Neural cell (in vitro differentiated cells): ENCODE results near the gene CBL. TPM values are rescaled to one million over a fixed set of nuclear protein-coding genes. Genes with fewer than 3 reads are reported as not detected.

Source experiments
- H2AFZ ChIP-seq: fragments of 200-600, 300-800 bp; sonication (generic), shearing (Covaris generic); 2 replicates; pipeline ENCODE4 v1.6.0; 2014; ENCODE audit warnings: low read depth, mild to moderate bottlenecking, antibody characterized with exemption, low read length, moderate library complexity
- H3F3A ChIP-seq: fragments of 200-600 bp; shearing (Covaris generic); 2 replicates; pipeline ENCODE4 v1.6.1; 2016; ENCODE audit warnings: mild to moderate bottlenecking, moderate library complexity, mixed read lengths, antibody characterized with exemption, low read length; ENCODE audit not compliant: insufficient read depth, poor library complexity, severe bottlenecking
- H3K27ac ChIP-seq: fragments of 200-600, 300-800 bp; sonication (generic), shearing (Covaris generic); 2 replicates; pipeline ENCODE4 v1.5.1; 2014; ENCODE audit warnings: mild to moderate bottlenecking, low read length, moderate library complexity
- H3K27me3 ChIP-seq: fragments of 300-800, 200-600 bp; sonication (generic), shearing (Covaris generic); 2 replicates; pipeline ENCODE4 v1.6.0; 2014; ENCODE audit warnings: mild to moderate bottlenecking, low read depth, low read length, moderate library complexity; ENCODE audit not compliant: insufficient read depth
- H3K36me3 ChIP-seq: fragments of 300-800, 200-600 bp; sonication (generic), shearing (Covaris generic); 2 replicates; pipeline ENCODE4 v1.5.1; 2014; ENCODE audit warnings: mild to moderate bottlenecking, antibody characterized with exemption, low read length, moderate library complexity; ENCODE audit not compliant: insufficient read depth
- H3K4me2 ChIP-seq: fragments of 300-800, 200-600 bp; sonication (generic), shearing (Covaris generic); 2 replicates; pipeline ENCODE4 v1.6.0; 2014; ENCODE audit warnings: mild to moderate bottlenecking, low read length
- H3K4me3 ChIP-seq: fragments of 300-800, 200-600 bp; sonication (generic), shearing (Covaris generic); 2 replicates; pipeline ENCODE4 v1.5.1; 2014; ENCODE audit warnings: mild to moderate bottlenecking, low read length, moderate library complexity
- H3K79me2 ChIP-seq: fragments of 200-600 bp; shearing (Covaris generic); replicated peaks from 2 replicates; pipeline ENCODE4 v1.6.0; 2014; ENCODE audit warnings: mild to moderate bottlenecking, low read length, moderate library complexity; ENCODE audit not compliant: insufficient read depth
- H3K9ac ChIP-seq: fragments of 300-800, 200-600 bp; sonication (generic), shearing (Covaris generic); 2 replicates; pipeline ENCODE4 v1.6.1; 2016; ENCODE audit warnings: mild to moderate bottlenecking, low read length, mixed read lengths
- H3K9me2 ChIP-seq: fragments of 200-600 bp; shearing (Covaris generic); 2 replicates; pipeline ENCODE4 v1.6.1; 2016; ENCODE audit warnings: mild to moderate bottlenecking, low read length, mixed read lengths; ENCODE audit not compliant: insufficient read depth
- H3K9me3 ChIP-seq: fragments of 200-600, 300-800 bp; sonication (generic), shearing (Covaris generic); 2 replicates; pipeline ENCODE4 v1.6.1; 2016; ENCODE audit warnings: mild to moderate bottlenecking, mixed run types, low read length, moderate library complexity, mixed read lengths
- H4K20me1 ChIP-seq: fragments of 200-600 bp; shearing (Covaris generic); 2 replicates; pipeline ENCODE4 v1.6.1; 2016; ENCODE audit warnings: mild to moderate bottlenecking, mixed run types; ENCODE audit not compliant: insufficient read depth
- EP300 ChIP-seq: fragments of 450-650 bp; conservative IDR thresholded peaks from 2 replicates; pipeline ENCODE4 v1.6.1; 2014; ENCODE audit warnings: antibody characterized with exemption, mild to moderate bottlenecking, moderate library complexity; ENCODE audit not compliant: poor library complexity, severe bottlenecking
- EZH2 ChIP-seq: fragments of 200-600, 300-800 bp; shearing (Covaris generic), sonication (generic); IDR thresholded peaks from 2 replicates; pipeline ENCODE4 v1.6.1; 2014; ENCODE audit warnings: antibody characterized with exemption, low read length, borderline replicate concordance, mild to moderate bottlenecking; ENCODE audit not compliant: insufficient read depth, poor library complexity, severe bottlenecking
- MXI1 ChIP-seq: fragments of 450-650 bp; conservative IDR thresholded peaks from 2 replicates; pipeline ENCODE4 v1.6.1; 2014; ENCODE audit warnings: antibody characterized with exemption, mild to moderate bottlenecking; ENCODE audit not compliant: poor library complexity, severe bottlenecking
- POLR2AphosphoS5 ChIP-seq: IDR thresholded peaks from 2 replicates; pipeline ENCODE4 v1.6.1; 2012
- RAD21 ChIP-seq: fragments of 450-650 bp; conservative IDR thresholded peaks from 2 replicates; pipeline ENCODE4 v1.6.1; 2014; ENCODE audit warnings: antibody characterized with exemption, mild to moderate bottlenecking, moderate library complexity
- SMC3 ChIP-seq: fragments of 450-650 bp; conservative IDR thresholded peaks from 2 replicates; pipeline ENCODE4 v1.6.1; 2014; ENCODE audit warnings: antibody characterized with exemption, mild to moderate bottlenecking, moderate library complexity; ENCODE audit not compliant: poor library complexity
- TAF1 ChIP-seq: IDR thresholded peaks from 2 replicates; pipeline ENCODE4 v1.6.1; 2012; ENCODE audit warnings: low read depth
- polyA plus RNA-seq: library from polyadenylated mRNA; depleted of rRNA; stranded (reverse); fragments of >200 nt; gene quantifications from 2 replicates; pipeline ENCODE4 v1.2.3, GENCODE V29; 2014
- TF ChIP-seq, protein P1 (sequence below): fragments of 450-650 bp; IDR thresholded peaks from 2 replicates; pipeline ENCODE4 v1.5.1; 2014; ENCODE audit warnings: antibody characterized with exemption, mild to moderate bottlenecking, moderate library complexity; ENCODE audit not compliant: poor library complexity, severe bottlenecking
- TF ChIP-seq, protein P2 (sequence below): IDR thresholded peaks from 2 replicates; pipeline ENCODE4 v1.6.1; 2012; ENCODE audit warnings: borderline replicate concordance

The CBL gene
- polyA plus RNA-seq, 1 donor from 2014 or later = 10.5 TPM

DNA sequence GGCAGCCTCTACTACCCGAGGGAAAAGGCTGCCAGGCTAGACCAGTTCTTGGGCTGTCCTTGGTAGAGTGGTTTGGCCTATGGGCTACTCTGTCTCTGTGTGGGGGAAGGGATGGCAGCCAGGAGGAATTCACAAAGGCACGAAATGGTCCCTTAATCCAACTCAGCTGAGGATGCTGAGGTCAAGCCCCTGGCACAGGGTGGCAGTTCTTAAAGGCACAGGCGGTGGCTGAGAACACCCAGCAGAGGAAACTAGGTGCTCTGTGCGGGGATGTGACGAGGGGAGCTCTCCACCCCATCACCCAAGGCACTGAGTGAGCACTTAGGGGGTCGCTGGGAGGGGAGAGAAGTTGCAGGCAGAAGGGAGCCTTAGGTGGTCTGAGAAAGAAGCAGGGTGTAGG is 140.5 kb downstream of the CBL start, which contains the start of gene MFRP:
Gene MFRP, minus strand, starts transcription at position 101 of the 400 bp plus-strand sequence. CDS start 192 bp downstream, outside the sequence.
- no peaks in the 10 kb centered on the region for H3F3A ChIP-seq
- H4K20me1 ChIP-seq = no peaks in the 10 kb centered on the region
- no peaks in the 10 kb centered on the region for H3K9me3 ChIP-seq
- no peak within 1 kb of the TSS for H2AFZ ChIP-seq
- peaks cover 6% of the 10 kb centered on the region for H3K27me3 ChIP-seq
- no peak within 1 kb of the TSS for H3K4me2 ChIP-seq
- no peaks in the 10 kb centered on the region for H3K9me2 ChIP-seq
- no peak within 1 kb of the TSS for H3K4me3 ChIP-seq
- no peak within 1 kb of the TSS for H3K27ac ChIP-seq
- no peaks in the 10 kb centered on the region for H3K36me3 ChIP-seq
- no peak for TF ChIP-seq RAD21
- no peak for TF ChIP-seq TAF1
- TF ChIP-seq EP300 = no peak
- TF ChIP-seq, protein P1, sequence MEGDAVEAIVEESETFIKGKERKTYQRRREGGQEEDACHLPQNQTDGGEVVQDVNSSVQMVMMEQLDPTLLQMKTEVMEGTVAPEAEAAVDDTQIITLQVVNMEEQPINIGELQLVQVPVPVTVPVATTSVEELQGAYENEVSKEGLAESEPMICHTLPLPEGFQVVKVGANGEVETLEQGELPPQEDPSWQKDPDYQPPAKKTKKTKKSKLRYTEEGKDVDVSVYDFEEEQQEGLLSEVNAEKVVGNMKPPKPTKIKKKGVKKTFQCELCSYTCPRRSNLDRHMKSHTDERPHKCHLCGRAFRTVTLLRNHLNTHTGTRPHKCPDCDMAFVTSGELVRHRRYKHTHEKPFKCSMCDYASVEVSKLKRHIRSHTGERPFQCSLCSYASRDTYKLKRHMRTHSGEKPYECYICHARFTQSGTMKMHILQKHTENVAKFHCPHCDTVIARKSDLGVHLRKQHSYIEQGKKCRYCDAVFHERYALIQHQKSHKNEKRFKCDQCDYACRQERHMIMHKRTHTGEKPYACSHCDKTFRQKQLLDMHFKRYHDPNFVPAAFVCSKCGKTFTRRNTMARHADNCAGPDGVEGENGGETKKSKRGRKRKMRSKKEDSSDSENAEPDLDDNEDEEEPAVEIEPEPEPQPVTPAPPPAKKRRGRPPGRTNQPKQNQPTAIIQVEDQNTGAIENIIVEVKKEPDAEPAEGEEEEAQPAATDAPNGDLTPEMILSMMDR = no peak
- no peak for TF ChIP-seq SMC3
- TF ChIP-seq MXI1 = no peak
- TF ChIP-seq POLR2AphosphoS5 = no peak
- no peaks in the 10 kb centered on the region for H3K79me2 ChIP-seq
- H3K9ac ChIP-seq = no peak within 1 kb of the TSS

GRCh38 chr11:119347242-119347641 is 141.1 kb downstream of the CBL start:
- H3K9me3 ChIP-seq = no peaks in the 10 kb centered on the region
- H3K27ac ChIP-seq = no peak overlapping the region
- TF ChIP-seq, protein P1 = no peak
- TF ChIP-seq POLR2AphosphoS5 (no peak), EP300 (no peak), RAD21 (no peak)
- H4K20me1 ChIP-seq = no peaks in the 10 kb centered on the region
- no peaks in the 10 kb centered on the region for H3K36me3 ChIP-seq
- no peak overlapping the region for H3K9ac ChIP-seq
- no peaks in the 10 kb centered on the region for H3F3A ChIP-seq
- H3K27me3 ChIP-seq = no peaks in the 10 kb centered on the region
- H3K4me3 ChIP-seq = no peak overlapping the region
- H3K9me2 ChIP-seq = no peaks in the 10 kb centered on the region
- H3K4me2 ChIP-seq = no peak overlapping the region
- no peak overlapping the region for H2AFZ ChIP-seq
- no peaks in the 10 kb centered on the region for H3K79me2 ChIP-seq

DNA sequence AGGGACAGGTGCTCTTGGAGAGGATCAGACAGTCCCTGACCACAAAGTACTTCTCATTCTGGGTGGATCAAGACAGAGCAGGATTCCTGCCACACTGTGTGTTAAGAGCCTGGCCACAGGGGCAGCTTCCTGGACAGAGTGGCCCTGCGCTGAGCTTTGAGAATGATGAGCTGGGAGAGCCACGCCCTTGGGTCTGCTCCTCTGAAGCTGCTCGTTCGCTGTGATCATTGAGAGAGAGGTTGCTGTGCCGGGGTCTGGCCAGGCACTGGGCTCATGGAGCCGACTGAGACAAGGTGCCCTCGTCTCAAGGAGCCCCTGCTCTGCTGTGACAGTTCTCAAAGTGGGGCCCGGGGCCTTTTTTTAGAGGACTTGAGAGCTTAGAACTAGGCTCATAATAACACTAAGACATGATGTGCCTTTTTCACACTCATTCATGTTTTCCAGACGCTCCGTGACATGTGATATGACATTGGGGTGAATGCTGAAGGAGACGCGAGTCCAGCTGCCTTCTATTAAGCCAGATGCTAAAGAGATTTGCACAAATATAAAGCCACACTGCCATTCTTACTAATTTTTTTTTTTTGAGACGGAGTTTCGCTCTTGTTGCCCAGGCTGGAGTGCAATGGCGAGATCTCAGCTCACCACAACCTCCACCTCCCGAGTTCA is 141.9 kb downstream of the CBL start:
- H3K4me2 ChIP-seq = no peak overlapping the region
- no peaks in the 10 kb centered on the region for H3K79me2 ChIP-seq
- H3K9me3 ChIP-seq = no peaks in the 10 kb centered on the region
- no peak overlapping the region for H3K4me3 ChIP-seq
- H4K20me1 ChIP-seq = no peaks in the 10 kb centered on the region
- H3K9ac ChIP-seq = no peak overlapping the region
- H3K9me2 ChIP-seq = no peaks in the 10 kb centered on the region
- no peaks in the 10 kb centered on the region for H3K27me3 ChIP-seq
- H3K36me3 ChIP-seq = no peaks in the 10 kb centered on the region
- H3K27ac ChIP-seq = no peak overlapping the region
- no peak overlapping the region for H2AFZ ChIP-seq
- TF ChIP-seq RAD21 (no peak), MXI1 (no peak), TAF1 (no peak), SMC3 (no peak), EP300 (no peak), EZH2 (no peak), POLR2AphosphoS5 (no peak)
- TF ChIP-seq, protein P1 = no peak
- TF ChIP-seq, protein P2, sequence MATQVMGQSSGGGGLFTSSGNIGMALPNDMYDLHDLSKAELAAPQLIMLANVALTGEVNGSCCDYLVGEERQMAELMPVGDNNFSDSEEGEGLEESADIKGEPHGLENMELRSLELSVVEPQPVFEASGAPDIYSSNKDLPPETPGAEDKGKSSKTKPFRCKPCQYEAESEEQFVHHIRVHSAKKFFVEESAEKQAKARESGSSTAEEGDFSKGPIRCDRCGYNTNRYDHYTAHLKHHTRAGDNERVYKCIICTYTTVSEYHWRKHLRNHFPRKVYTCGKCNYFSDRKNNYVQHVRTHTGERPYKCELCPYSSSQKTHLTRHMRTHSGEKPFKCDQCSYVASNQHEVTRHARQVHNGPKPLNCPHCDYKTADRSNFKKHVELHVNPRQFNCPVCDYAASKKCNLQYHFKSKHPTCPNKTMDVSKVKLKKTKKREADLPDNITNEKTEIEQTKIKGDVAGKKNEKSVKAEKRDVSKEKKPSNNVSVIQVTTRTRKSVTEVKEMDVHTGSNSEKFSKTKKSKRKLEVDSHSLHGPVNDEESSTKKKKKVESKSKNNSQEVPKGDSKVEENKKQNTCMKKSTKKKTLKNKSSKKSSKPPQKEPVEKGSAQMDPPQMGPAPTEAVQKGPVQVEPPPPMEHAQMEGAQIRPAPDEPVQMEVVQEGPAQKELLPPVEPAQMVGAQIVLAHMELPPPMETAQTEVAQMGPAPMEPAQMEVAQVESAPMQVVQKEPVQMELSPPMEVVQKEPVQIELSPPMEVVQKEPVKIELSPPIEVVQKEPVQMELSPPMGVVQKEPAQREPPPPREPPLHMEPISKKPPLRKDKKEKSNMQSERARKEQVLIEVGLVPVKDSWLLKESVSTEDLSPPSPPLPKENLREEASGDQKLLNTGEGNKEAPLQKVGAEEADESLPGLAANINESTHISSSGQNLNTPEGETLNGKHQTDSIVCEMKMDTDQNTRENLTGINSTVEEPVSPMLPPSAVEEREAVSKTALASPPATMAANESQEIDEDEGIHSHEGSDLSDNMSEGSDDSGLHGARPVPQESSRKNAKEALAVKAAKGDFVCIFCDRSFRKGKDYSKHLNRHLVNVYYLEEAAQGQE = no peak
- H3F3A ChIP-seq = no peaks in the 10 kb centered on the region
